CD14-positive monocyte (primary cell): ENCODE results near the gene MYRF. TPM values are rescaled to one million over a fixed set of nuclear protein-coding genes. Genes with fewer than 3 reads are reported as not detected.

Experiments
- DNase-seq, 3 donors: peaks; one replicate each; pipeline ENCODE4 v3.0.0-alpha.2; 2011 to 2022
- H2AFZ ChIP-seq: 2 replicates; pipeline ENCODE4 v1.6.0; 2012; ENCODE audit warnings: mild to moderate bottlenecking, low read depth, low read length, inconsistent platforms; ENCODE audit not compliant: insufficient read depth, poor library complexity, severe bottlenecking
- H3K27ac ChIP-seq, 2 donors: 1 replicate in 1 of 2; 2 replicates in 1 of 2; pipeline ENCODE4 v1.5.1; 2012 to 2013; ENCODE audit warnings: low read length in 2 of 2, control low read depth in 1 of 2, inconsistent platforms in 1 of 2, low read depth in 1 of 2, mild to moderate bottlenecking in 1 of 2
- H3K27me3 ChIP-seq, 2 donors: one replicate each; pipeline versions ENCODE4 v1.6.0 to v1.6.1; 2011 to 2013; ENCODE audit warnings: low read length in 2 of 2; ENCODE audit not compliant: control insufficient read depth in 2 of 2, insufficient read depth in 2 of 2
- H3K36me3 ChIP-seq, 2 donors: replicated peaks in 1 of 2; 1 replicate in 1 of 2; 2 replicates in 1 of 2; pipeline versions ENCODE4 v1.5.1 to v1.6.1; 2012 to 2013; ENCODE audit warnings: low read length in 2 of 2, control low read depth in 1 of 2, inconsistent platforms in 1 of 2, mild to moderate bottlenecking in 1 of 2; ENCODE audit not compliant: insufficient read depth in 2 of 2, control insufficient read depth in 1 of 2
- H3K4me1 ChIP-seq, 2 donors: 1 replicate in 1 of 2; 2 replicates in 1 of 2; pipeline versions ENCODE4 v1.5.1 to v1.6.1; 2012 to 2013; ENCODE audit warnings: low read length in 2 of 2, control low read depth in 1 of 2, inconsistent platforms in 1 of 2, mild to moderate bottlenecking in 1 of 2, moderate library complexity in 1 of 2; ENCODE audit not compliant: insufficient read depth in 2 of 2, control insufficient read depth in 1 of 2
- H3K4me2 ChIP-seq: replicated peaks from 2 replicates; pipeline ENCODE3; 2012; ENCODE audit warnings: low read length, moderate library complexity, mild to moderate bottlenecking; ENCODE audit not compliant: poor library complexity, severe bottlenecking; ENCODE audit errors: extremely low read depth
- H3K4me3 ChIP-seq, 3 experiments: fragments of 200-600 bp in 1 of 3; sonication (generic) in 1 of 3; replicated peaks in 1 of 3; 1 replicate in 2 of 3; 2 replicates in 1 of 3; pipeline ENCODE4 v1.5.1; 2011 to 2013; ENCODE audit warnings: low read length in 3 of 3, mild to moderate bottlenecking in 3 of 3, control low read depth in 2 of 3, low read depth in 2 of 3, inconsistent platforms in 1 of 3, moderate library complexity in 1 of 3
- H3K79me2 ChIP-seq: 2 replicates; pipeline ENCODE4 v1.6.0; 2012; ENCODE audit warnings: mild to moderate bottlenecking, control low read depth, inconsistent platforms, low read length, moderate library complexity; ENCODE audit not compliant: insufficient read depth
- H3K9ac ChIP-seq: 2 replicates; pipeline ENCODE4 v1.6.0; 2017; ENCODE audit warnings: low read length, mild to moderate bottlenecking; ENCODE audit not compliant: insufficient read depth, poor library complexity, severe bottlenecking
- H3K9me3 ChIP-seq, 2 donors: replicated peaks in 1 of 2; 1 replicate in 1 of 2; 2 replicates in 1 of 2; pipeline versions ENCODE4 v1.5.1 to v1.6.1; 2012 to 2013; ENCODE audit warnings: low read length in 2 of 2, control low read depth in 1 of 2; ENCODE audit not compliant: control insufficient read depth in 1 of 2, insufficient read depth in 1 of 2
- H4K20me1 ChIP-seq: 2 replicates; pipeline ENCODE4 v1.6.0; 2012; ENCODE audit warnings: mild to moderate bottlenecking, low read length, control low read depth, moderate library complexity; ENCODE audit not compliant: insufficient read depth
- H3K27ac Mint-ChIP-seq, 7 donors: one replicate each; pipeline ENCODE4 v1.8.0; 2020; ENCODE audit warnings: mild to moderate bottlenecking in 7 of 7, mixed read lengths in 7 of 7, moderate library complexity in 6 of 7, inconsistent platforms in 2 of 7
- H3K27me3 Mint-ChIP-seq, 3 donors: one replicate each; pipeline ENCODE4 v1.8.0; 2021 to 2022; ENCODE audit warnings: low read depth in 3 of 3, mild to moderate bottlenecking in 3 of 3, mixed read lengths in 3 of 3, moderate library complexity in 3 of 3, inconsistent platforms in 1 of 3
- H3K36me3 Mint-ChIP-seq, 2 donors: one replicate each; pipeline ENCODE4 v1.8.0; 2020; ENCODE audit warnings: mixed read lengths in 2 of 2, inconsistent platforms in 1 of 2, mild to moderate bottlenecking in 1 of 2
- H3K4me1 Mint-ChIP-seq: one replicate; pipeline ENCODE4 v1.8.0; 2020; ENCODE audit warnings: mild to moderate bottlenecking, mixed read lengths
- H3K4me3 Mint-ChIP-seq, 2 donors: one replicate each; pipeline ENCODE4 v1.8.0; 2020; ENCODE audit warnings: mild to moderate bottlenecking in 2 of 2, mixed read lengths in 2 of 2, moderate library complexity in 1 of 2
- H3K9me3 Mint-ChIP-seq, 7 donors: one replicate each; pipeline ENCODE4 v1.8.0; 2020 to 2022; ENCODE audit warnings: mixed read lengths in 7 of 7, mild to moderate bottlenecking in 6 of 7, moderate library complexity in 6 of 7, inconsistent platforms in 2 of 7
- WGBS: methylation state at CpG from one replicate; pipeline ENCODE4 v1.1.5; 2013; ENCODE audit warnings: missing lambda C conversion rate; ENCODE audit not compliant: insufficient coverage; 5-methylcytosine and 5-hydroxymethylcytosine counted together
- intact Hi-C, 2 donors: fragments of 100-400 bp; cut with micrococcal nuclease; formaldehyde crosslinking; loops; one replicate each; pipeline versions ENCODE4 v1.15.0 to v1.15.1; 2023
- polyA plus RNA-seq, 3 donors: library from polyadenylated mRNA; depleted of rRNA in 1 of 3; unstranded in 2 of 3; stranded (reverse) in 1 of 3; fragments of 300-500 nt in 2 of 3; fragments of >200 nt in 1 of 3; fragmentation: Illumina TruSeq in 2 of 3; gene quantifications; 1 replicate in 2 of 3; 2 replicates in 1 of 3; pipeline ENCODE4 v1.2.3, GENCODE V29; 2012 to 2021
- TF ChIP-seq, protein P1 (sequence below): fragments of 200-600 bp; IDR thresholded peaks from one replicate; pipeline ENCODE4 v1.8.0; 2022; ENCODE audit warnings: antibody characterized with exemption, mild to moderate bottlenecking

MYRF gene
- polyA plus RNA-seq, 3 donors = 0.18 to 0.19 TPM; not detected in 1

- H2AFZ ChIP-seq = no peak overlapping the region
- no peaks in the 10 kb centered on the region for H3K27me3 ChIP-seq
- TF ChIP-seq, protein P1, sequence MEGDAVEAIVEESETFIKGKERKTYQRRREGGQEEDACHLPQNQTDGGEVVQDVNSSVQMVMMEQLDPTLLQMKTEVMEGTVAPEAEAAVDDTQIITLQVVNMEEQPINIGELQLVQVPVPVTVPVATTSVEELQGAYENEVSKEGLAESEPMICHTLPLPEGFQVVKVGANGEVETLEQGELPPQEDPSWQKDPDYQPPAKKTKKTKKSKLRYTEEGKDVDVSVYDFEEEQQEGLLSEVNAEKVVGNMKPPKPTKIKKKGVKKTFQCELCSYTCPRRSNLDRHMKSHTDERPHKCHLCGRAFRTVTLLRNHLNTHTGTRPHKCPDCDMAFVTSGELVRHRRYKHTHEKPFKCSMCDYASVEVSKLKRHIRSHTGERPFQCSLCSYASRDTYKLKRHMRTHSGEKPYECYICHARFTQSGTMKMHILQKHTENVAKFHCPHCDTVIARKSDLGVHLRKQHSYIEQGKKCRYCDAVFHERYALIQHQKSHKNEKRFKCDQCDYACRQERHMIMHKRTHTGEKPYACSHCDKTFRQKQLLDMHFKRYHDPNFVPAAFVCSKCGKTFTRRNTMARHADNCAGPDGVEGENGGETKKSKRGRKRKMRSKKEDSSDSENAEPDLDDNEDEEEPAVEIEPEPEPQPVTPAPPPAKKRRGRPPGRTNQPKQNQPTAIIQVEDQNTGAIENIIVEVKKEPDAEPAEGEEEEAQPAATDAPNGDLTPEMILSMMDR = no peak
- peaks cover 0 to 2% (median 0%) of the 10 kb centered on the region in 7 donors for H3K9me3 Mint-ChIP-seq
- no peak overlapping the region for H3K4me3 ChIP-seq
- intact Hi-C loops = no loop called here
- H3K36me3 Mint-ChIP-seq = peaks cover 30 to 41% of the 10 kb centered on the region in 2 donors
- peaks cover 2 to 7% of the 10 kb centered on the region in 2 donors for H3K4me1 ChIP-seq
- peaks cover 12% of the 10 kb centered on the region for H3K4me1 Mint-ChIP-seq
- H3K9me3 ChIP-seq = no peaks in the 10 kb centered on the region
- peaks cover 0 to 2% (median 1%) of the 10 kb centered on the region in 3 donors for H3K27me3 Mint-ChIP-seq
- no peak overlapping the region for H3K4me3 Mint-ChIP-seq
- no peaks in the 10 kb centered on the region for H4K20me1 ChIP-seq
- no peak overlapping the region for H3K9ac ChIP-seq
- no peak overlapping the region for H3K27ac ChIP-seq
- no peak overlapping the region for H3K4me2 ChIP-seq
- H3K27ac Mint-ChIP-seq = no peak overlapping the region
- WGBS = 90% methylated on average over 8 of the region's 12 CpGs
- H3K79me2 ChIP-seq = no peaks in the 10 kb centered on the region
- DNase-seq = no peak
- H3K36me3 ChIP-seq = peaks cover 21 to 36% of the 10 kb centered on the region in 2 donors
These were observed 15.3 kb upstream of the MYRF start for GRCh38 chr11:61737131-61737530.

GRCh38 chr11:61737636-61738386 is 14.6 kb upstream of the MYRF start:
- 89% methylated on average over 18 of the region's 23 CpGs for WGBS
- Mint-ChIP-seq H3K4me1 (peaks cover 18% of the 10 kb centered on the region), H3K27ac (peak overlapping the region in 1 of 7 donors; percentile 37), H3K36me3 (peaks cover 30 to 41% of the 10 kb centered on the region in 2 donors), H3K27me3 (peaks cover 0 to 2% (median 1%) of the 10 kb centered on the region in 3 donors), H3K4me3 (no peak overlapping the region), H3K9me3 (no peaks in the 10 kb centered on the region)
- Histone ChIP-seq H3K9me3 (no peaks in the 10 kb centered on the region), H3K36me3 (peaks cover 21 to 36% of the 10 kb centered on the region in 2 donors), H3K9ac (no peak overlapping the region), H3K27ac (no peak overlapping the region), H4K20me1 (no peaks in the 10 kb centered on the region), H2AFZ (no peak overlapping the region), H3K4me1 (peaks cover 8 to 14% of the 10 kb centered on the region in 2 donors), H3K4me3 (no peak overlapping the region), H3K79me2 (no peaks in the 10 kb centered on the region), H3K27me3 (no peaks in the 10 kb centered on the region), H3K4me2 (no peak overlapping the region)
- DNase-seq = no peak
- intact Hi-C loops = no loop called here
- TF ChIP-seq, protein P1 = no peak
